Activated CD4-positive, alpha-beta T cell treated with anti-CD3 and anti-CD28 coated beads, Interleukin-2, amount 50 U/mL, for 48 hours (primary cell): Measurements from ENCODE around the gene CNTF.

ENCODE experiments used
- DNase-seq, 2 experiments: peaks; one replicate each; pipeline ENCODE4 v3.0.0-alpha.2; 2020

The CNTF gene, protein sequence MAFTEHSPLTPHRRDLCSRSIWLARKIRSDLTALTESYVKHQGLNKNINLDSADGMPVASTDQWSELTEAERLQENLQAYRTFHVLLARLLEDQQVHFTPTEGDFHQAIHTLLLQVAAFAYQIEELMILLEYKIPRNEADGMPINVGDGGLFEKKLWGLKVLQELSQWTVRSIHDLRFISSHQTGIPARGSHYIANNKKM

DNA sequence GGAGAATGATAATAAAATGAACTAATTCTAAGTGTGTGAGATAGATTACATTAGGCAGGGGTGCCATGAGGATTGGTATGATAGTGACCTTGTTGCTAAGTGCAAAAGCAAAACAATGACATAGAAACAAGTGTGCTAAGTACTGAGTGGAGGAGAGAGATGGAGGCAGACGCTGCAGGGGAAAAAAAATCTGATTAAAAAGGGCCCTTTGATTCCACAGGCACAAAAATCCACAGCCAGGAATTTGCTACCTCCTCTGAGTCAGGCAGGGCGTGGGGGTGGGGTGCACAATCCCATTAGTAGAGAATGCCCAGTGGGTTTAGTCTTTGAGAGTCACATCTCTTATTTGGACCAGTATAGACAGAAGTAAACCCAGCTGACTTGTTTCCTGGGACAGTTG lies at the start of gene CNTF:
TSS of gene CNTF (plus strand) at position 322 of the 400 bp plus-strand sequence. CDS start 88 bp downstream, outside the sequence.
- no peak for DNase-seq

DNA sequence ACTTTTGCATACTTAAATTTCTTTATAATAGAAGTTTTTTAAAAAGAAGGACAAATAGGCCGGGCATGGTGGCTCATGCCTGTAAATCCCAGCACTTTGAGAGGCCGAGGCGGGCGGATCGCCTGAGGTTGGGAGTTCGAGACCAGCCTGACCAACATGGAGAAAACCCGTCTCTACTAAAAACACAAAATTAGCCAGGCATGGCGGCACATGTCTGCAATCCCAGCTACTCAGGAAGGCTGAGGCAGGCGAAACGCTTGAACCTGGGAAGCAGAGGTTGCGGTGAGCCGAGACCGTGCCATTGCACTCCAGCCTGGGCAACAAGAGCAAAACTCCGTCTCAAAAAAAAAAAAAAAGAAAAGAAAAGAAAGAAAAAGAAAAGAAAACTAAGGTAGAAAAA lies 49.6 kb upstream of the CNTF start:
- peak; percentile 20 to 29 for DNase-seq

DNA sequence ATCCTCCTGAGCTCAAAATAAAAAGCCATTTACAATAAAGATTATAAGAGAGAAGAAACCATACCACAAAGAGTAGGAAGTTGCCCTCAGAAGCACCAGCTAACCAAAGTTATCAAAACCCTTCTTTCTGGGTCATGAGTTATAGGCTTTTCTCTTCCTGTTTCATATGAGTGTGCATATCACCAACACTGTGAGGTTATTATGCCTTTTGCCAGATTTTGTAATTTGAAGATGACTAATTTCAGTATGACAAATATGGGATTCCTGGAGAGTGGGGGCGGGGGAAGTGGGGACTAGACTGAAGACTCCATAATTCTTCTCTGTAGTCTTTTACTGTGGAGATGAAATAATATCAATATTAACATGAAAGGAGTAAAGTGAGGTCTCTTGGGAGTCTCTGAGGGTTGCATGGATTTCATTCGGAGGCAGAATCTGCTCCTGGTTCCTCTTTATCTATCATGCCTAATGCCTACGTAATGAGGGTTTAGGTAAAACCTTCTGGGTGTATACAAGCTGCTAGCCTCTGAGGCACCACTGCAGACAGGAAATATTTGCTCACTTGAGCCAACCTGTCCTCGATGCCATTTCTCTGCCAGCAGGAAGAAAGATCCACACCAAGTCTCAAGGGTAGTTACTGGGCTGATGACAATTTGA lies 48.9 kb upstream of the CNTF start:
- DNase-seq = peak; percentile 75 to 82

DNA sequence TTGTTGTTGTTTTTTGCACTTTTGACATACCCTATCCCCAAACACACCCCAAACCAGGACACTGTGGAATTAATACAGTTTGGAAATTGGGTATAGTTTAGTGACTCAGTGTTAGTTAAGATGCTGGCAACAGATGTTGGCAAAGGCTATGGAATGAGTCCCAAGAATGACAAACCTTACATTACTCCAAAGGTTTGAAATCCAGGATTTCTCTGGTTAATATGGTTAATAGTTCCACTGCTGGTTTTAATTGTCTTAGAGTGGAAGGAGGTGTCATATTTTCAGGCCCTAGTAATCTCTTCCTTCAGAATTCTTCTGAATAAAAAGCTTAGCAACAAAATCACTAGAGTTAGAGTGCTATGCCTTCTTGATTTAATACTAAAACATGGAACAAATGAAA lies 47.6 kb upstream of the CNTF start:
- DNase-seq = no peak

DNA sequence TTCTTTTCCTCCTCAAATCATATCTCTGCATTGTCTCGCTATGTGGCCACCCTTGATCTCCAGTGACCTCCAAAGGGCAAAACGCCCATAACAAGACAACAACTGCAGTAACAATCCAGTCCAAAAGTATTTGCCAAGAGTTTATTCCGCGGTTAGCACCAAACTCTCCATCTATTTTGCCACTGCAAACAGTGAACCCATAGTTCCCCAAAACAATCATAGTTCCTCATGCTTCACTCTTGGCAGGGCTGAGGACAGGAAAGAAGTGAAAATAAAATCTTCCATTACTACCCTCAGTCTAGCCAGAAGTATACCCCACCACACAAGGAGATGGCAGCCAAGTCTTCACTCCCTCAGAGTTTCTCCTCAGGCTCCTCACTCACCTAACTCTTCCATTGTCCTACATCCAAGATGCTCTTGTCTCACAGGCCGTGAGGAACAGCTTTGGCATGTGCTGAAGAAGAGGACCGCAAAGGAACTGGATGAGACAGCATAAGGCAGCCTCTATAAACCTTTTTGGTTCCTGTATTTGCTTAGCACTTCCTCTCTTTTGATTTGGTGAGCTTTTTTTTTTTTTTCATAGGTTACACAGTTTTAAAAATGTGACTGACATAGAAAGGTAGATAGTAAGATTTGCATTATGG lies 47.0 kb upstream of the CNTF start, which contains the start of gene LPXN:
TSS of gene LPXN (minus strand) at position 480 of the 644 bp plus-strand sequence. CDS start at position 396, 84 bp downstream.
- DNase-seq = peak; percentile 42 to 59

DNA sequence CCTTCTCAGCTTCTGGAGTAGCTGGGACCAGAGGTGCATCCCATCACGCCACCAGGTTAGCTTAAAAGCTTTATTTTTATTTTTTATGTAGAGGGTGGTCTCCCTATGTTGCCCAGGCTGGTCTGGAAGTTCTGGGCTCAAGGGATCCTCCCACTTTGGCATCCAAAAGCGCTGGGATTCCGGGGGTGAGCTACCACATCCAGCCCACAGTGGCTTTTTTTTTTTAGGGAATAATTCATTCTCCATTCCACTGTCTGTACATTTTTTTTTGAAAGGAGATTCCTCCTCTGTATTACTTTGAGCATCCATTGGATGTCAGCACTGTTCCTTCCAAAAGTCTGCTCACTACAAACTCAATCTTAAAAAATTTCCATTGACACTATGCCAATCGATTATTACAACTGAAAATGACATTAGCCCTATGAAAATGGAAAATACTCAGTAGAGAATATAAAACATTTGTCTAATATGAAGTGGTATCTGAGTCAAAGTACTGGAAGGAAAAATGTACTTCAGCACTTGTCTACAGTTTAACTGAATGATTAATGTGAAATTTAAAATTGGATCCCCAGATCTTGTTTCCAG lies 45.5 kb upstream of the CNTF start:
- no peak for DNase-seq

DNA sequence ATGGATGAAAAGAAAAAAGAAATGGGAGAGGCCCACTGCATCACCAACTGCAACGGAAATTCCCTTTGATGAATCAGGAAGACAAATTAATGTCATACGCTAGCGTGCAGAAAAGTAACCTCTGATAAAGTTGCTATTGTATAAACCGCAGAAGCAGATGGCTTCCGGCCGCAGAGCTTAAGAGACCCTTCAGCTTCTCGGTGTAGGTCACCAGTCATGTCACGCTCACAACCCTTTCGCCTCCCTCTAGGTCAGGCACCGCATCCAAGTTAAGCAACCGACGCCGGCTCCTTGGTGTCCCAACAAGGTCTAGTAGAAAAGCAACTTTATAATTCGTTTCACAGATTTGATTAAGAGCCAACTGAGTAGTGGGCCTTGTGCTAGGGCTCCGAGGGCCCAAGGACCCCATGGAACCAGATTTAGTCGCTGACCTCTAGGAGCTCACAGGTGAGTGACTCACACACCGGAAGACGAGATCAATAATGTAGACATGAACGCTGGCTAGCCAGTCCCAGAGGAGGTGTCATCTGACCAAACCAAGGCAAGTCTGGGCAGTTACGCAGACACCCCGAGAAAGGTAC lies 44.8 kb upstream of the CNTF start:
- DNase-seq = peak; percentile 73 to 81

DNA sequence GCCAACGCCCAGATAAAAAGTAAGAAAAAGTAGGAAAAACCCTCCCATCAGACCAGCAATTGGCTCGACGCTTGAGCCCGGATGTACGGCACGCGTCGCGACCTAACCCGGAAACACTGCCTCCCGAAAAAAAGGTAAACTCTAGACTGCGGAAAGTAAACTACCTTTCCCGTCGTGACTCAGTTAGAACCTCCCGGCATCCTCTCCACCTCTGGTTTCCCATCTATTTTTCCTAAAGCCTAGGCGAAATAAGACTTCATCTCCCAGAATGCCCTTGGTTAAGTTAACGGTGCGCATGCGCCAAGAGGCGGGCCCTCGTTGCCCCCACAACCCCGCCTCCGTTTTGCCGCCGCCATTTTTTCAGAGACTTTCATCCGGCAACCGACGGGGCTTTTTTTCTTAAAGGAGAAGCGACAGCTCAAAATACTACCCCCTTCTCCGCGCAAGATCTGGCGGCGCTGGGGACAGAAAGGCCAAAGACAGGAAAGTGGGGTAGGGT lies 44.3 kb upstream of the CNTF start:
- DNase-seq = peak; percentile 89 to 92

DNA sequence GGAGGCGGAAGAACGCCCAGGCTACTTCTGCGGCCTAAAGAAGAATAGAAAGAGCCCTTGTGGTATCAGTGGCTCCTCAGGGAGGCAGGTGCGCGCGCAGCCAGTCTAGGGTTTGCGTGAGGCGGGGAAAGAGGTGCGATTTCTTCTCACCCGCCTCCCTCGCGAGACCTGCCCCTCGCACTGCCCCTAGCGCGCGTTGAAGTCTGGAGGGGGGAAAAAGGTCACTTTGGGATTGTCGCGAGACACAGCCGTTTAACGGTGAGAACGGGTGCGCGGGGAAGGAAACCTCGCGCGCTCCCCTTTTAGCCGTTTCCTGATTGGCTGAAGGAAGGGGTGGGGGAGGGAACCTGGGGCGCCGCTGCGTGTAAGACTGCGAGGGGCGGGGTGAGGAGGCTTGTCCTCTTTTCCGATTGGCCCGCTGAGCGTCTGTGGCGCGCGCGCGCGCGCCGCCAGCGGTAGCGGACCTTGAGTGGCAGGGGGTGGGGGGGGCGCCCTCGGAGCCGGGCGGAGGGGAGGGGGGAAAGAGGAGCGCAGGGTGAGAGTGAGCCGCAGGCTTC lies 43.8 kb upstream of the CNTF start, which contains the start of gene ZFP91:
TSS of gene ZFP91 (plus strand) at position 429 of the 557 bp plus-strand sequence. CDS start 219 bp downstream, outside the sequence.
- peak; percentile 95 to 96 for DNase-seq

DNA sequence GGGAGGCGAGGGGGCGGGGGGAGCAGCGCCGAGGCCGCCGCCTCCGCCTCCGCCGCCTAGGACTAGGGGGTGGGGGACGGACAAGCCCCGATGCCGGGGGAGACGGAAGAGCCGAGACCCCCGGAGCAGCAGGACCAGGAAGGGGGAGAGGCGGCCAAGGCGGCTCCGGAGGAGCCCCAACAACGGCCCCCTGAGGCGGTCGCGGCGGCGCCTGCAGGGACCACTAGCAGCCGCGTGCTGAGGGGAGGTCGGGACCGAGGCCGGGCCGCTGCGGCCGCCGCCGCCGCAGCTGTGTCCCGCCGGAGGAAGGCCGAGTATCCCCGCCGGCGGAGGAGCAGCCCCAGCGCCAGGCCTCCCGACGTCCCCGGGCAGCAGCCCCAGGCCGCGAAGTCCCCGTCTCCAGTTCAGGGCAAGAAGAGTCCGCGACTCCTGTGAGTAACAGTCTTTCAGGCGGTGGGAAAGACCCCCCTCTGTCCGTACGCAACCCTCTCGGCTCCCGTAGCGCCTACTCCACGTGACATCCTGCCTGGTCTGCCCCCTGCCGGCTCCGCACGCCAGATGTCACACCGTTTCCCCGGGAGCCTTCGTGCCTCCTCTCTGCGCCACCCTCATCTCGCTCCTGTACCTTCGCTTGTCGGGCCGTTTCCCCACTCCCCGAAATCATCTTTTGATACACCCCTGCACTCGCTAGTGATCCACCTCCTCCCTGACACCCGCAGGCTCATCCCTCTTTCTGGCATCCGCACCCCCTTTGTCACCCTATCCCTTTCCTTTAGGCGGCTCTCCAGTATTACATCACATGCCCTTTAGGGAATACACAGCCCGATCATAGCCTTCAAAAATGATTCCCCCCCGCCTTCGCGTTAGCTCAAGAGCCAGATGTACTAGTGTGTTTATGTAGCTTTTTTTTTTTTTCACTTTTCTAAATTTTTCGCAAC lies 43.0 kb upstream of the CNTF start:
- peak; percentile 90 to 91 for DNase-seq

DNA sequence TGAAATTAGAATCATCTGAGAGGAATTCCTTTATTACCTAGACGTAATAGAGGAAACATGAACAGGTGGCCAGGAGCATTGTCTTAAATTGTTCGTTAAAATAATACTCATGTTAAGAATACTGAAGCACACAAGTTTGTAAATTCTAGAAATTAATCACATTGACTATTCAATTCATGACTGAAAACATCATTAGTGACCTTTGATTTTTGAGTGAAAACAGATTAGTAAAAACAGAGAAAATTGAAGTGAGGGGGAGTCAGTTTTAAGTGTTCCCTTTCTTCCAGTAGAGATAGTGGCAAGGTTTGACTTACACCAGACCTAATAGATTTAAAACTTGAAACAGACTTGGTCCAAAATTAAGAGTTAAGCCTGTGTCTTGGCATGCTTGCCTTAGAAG lies 42.2 kb upstream of the CNTF start:
- no peak for DNase-seq

DNA sequence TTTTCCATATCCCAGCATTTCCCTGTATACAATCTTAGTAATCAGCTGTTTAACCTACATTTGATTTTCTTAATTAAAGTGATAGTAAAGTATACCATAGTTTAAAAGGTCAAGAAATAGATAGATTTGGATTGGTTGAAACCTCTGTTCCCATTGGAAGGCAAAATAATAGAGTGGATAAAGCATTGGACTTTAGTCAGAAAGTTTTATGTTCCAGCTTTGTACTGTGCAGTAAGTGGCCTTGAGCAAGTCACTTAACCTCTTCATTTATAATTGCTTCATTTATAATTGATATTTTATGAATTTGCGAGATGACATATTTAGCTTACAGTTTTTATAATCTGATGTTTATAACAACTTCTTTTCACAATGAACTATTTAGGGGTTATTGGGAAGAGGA lies 40.0 kb upstream of the CNTF start:
- no peak for DNase-seq

DNA sequence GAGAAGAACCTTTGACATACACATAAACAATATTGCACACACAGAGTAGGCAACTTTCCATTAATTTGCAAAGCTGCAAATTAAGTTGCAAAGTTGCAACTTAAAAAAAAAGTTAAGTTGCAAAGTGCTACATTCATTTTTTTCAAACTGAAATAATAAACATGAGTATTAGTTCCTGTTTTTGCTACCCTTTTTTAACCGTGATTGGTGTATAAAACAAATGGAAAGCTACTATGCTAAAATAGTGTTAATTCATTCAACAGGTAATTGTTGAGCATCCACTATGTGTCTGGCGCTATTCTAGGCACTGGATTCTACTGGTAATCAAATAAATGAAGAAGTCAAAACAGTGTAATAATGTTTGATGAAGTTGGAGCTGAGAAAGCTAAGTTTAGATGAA lies 35.5 kb upstream of the CNTF start:
- DNase-seq = no peak

DNA sequence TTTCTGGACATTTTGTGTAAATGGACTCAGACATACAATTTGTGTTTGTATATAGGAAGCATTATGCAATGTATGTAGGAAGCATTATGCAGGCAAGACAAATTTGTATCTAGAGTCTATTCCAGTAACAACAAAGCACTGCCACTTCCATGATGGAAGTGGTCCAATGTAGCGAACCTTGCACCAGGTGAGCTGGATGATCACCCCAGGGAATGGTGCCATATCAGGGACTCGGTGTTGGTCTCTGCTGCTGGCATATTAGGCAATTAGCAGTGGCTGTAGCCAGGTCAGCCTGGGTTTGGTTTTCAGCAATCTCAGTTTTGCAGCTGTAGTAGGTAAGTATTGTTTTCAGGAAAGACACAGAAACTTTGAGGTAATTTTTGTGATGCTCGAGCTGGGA lies 30.8 kb upstream of the CNTF start:
- DNase-seq = no peak

DNA sequence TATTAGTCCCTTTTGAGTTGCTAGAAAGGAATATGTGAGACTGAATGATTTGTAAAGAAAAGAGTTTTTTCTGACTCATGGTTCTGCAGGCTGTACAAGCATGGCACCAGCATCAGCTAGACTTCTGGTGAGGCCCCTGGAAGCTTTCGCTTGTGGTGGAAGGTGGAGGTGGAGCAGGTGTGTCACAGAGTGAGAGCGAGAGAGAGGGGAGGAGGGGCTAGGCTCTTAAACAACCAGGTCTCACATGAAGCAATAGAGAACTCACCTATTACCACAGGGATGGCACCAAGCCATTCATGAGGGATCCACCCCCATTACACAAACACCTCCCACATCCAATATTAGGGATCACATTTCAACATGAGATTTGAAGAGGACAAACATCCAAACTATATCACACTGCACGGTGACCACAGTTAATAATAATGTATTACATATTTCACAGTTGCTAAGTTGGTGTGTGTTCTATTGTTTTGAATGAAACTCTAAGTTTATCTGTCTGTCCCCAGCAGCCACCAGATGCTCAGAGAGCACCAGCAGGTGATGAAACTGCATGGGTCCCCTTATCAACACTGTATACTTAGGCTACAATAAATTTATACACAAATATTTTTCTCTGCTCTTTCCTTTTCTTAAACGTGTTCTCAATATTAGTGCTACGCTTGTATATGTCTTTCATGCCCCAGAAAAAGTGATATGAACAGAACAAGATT lies 29.5 kb upstream of the CNTF start:
- DNase-seq = peak; percentile 50 to 60

DNA sequence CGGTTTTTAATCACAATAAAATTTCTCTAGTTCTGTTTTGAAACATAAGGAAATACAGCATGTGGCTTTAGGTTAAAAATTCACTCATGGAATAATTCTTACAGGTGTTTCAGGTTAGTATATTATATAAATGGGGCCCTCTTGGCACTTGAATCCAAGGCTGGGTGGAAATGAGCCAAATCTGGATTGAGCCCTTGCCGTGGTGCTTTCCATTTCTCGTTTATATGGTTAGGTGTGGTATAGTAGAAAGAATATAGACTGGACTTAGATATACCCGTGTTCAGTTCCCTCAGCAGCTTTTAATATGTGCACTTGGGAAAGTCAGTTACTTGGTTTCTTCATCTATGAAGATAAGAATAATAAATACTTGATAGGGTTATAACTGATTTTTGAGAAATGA lies 27.6 kb upstream of the CNTF start:
- no peak for DNase-seq

DNA sequence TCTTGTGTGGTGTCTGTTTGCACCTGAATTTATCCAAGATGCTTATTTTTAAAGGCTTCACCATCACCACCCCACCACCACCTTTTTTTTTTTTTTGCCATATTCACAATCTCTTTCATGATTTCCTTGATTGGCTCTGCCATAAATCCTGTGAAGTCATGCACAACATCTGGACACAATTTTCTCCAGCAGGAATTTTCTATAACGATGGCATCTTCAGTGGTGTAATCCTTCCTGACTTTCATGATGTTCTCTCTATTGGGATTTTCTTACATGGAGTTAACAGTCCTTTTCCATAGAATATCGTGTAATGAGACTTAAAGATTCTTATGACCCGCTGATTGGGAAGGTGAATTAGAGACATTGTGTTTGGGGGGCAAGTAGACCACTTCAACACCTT lies 25.8 kb upstream of the CNTF start:
- DNase-seq = no peak

DNA sequence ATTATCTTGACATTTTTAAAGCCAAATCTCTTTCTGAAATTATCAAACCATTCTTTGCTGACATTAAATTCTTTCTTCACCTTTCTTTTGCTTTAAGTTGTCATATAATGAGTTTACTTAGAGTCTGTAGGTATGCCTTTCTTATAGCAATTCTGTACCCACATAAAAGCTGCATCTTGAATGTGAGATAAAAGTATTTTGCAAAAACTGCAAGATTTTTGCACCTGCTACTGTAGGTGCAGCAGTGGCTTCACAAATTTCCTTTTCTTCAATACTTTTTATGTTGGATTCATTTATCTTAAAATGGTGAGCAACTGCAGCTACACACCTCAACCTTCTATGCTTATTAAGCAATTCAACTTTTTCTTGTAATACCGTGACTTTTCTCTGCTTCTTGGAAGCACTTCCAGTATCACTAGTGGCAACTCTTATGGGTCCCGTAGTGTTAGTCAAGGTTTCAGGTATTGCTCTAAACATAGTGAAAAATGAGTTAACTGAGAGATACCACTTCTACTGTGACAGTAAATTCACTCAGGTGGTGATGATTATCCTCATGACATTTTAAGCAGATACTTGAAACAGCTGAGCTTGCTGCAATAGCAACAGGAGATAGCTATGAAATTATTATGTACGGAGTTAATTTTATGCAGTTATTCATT lies 24.9 kb upstream of the CNTF start:
- no peak for DNase-seq

DNA sequence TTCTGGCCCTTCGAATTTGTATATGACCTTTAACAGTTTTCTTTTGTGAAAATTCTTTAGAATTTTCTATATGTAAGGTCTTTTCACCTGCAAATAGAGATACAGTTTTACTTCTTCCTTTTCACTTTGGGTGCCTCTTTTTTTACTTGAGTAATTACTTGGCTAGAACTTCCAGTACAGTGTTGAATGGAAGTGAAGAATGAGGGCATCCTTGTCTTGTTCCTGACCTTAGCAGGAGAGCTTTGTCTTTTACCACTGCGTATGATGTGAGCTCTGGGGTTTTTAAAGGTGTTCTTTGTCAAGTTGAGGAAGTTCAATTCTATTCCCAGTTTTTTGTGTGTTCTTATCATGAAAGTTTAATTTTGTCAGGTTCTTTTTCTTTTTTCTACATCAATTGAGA lies 22.0 kb upstream of the CNTF start:
- DNase-seq = no peak
